RPMI7951 (cell line): ENCODE measurements around the gene PROM1. TPM values are rescaled to one million over a fixed set of nuclear protein-coding genes. Genes with fewer than 3 reads are reported as not detected.

ENCODE experiments used
- DNase-seq: peaks from one replicate; pipeline ENCODE4 v3.0.0-alpha.2; 2012; ENCODE audit warnings: low read depth
- total RNA-seq: library from RNA; depleted of rRNA; stranded (reverse); fragments of >200 nt; shearing (Covaris generic); gene quantifications from 2 replicates; pipeline ENCODE4 v1.2.3, GENCODE V29; 2014

The PROM1 gene
- total RNA-seq, 1 experiment from 2014 or later = 0.12 TPM

DNA sequence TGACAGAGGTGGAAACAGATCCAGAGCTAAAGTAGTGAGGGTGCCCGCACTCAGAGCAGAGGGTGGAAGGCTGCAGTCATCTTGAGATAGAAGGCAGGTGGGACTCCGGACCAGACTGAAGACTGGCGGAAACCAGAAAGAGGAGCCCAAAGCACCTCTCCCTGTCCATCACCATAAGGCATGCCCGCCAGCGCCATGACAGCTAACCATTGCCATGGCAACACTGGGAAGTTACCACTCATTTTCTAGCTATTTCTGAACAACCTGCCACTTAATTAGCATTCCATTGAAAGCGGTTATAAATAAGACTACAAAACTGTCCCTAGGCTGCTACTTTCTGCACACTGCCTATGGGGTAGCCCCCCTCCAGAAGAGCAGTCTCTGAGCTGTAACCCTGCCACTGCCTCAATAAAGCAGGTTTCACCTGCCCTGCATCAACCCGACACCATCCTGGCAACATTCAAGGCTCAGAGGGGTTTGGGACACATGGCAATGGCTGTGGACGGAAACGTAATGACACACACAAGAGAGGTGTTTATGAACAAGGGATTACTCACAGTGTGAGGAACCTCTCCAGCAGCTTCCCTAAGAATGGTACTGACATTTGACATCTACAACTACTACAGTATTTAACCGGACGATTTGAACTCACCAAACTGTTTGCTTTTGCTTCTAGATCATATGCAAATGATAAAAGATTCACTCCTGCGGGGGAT, 93.1 kb downstream of the PROM1 start:
- DNase-seq = no peak

DNA sequence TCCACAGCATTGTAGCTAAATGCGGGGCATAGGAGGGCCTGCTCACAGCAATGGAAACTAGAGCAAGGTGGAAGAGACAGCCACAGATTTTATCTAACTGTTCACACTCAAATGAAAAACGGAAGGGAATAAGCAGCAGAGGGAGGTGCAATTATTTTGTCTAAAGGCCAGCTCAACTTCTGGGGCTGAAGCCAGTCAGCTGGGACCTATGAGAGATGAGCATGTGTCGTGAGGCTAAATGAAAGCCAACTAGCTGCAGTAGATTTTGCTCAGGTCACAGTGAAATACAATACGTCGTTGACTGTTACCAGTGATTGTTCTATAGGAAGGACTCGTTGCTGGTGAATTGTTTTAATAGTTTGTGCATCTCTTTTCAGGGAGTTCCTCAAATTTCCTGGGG, 94.4 kb downstream of the PROM1 start:
- DNase-seq = no peak

DNA sequence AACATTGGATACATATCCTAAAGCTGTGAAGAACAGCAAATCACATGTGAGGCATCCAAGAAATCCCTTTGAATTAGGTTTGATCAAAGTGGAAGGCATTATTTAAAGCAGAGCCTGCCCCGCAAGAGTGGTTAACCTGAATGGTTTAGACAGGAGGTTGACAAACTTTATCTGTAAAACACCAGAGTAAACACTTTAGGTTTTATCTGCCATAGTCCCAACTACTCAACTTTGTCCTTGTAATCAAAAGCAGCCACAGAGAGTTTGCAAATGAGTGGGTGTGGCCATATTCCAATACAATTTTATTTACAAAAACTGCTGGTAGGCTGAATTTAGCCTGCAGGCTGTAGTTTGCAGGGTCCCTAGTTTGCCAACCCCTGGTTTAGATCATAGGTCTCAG, 95.6 kb downstream of the PROM1 start:
- DNase-seq = no peak

DNA sequence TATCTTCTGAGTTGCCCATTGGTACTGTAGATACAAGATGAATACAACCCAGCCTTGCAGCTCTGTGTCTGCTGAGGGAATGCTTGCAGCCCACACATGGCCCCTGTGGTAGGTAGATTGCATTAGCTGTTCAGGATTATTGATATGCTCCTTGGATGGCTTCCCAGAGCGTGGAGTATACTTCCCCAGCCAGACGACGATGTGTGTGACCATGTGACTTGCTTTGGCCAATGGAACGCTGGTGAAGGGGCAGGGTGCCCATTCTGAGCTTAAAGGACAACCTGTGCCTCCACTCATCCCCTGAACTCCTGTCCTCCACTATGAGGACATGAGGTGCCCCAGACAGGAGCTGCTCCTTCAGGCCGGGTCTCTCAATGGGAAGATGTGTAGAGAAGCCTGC, 96.9 kb downstream of the PROM1 start:
- DNase-seq = no peak

DNA sequence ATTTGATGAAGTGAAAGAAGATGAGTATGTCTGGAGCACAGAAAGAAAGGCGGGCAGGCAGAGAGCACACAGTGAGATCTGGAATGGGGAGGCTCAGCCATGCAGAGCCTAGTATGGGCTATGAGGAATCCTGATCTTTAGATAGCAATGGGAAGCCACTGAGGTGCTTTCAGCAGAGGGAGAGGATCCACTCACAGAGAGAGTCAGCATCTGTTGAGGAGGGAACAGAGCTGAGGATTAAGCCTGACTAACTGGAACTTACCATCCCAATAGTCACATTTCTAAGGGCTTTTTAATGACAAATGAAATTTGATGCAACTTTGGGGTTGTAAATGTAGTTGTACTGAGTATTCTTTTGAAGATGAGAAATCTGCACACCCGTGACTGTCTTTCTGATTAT, 100.2 kb downstream of the PROM1 start:
- no peak for DNase-seq

DNA sequence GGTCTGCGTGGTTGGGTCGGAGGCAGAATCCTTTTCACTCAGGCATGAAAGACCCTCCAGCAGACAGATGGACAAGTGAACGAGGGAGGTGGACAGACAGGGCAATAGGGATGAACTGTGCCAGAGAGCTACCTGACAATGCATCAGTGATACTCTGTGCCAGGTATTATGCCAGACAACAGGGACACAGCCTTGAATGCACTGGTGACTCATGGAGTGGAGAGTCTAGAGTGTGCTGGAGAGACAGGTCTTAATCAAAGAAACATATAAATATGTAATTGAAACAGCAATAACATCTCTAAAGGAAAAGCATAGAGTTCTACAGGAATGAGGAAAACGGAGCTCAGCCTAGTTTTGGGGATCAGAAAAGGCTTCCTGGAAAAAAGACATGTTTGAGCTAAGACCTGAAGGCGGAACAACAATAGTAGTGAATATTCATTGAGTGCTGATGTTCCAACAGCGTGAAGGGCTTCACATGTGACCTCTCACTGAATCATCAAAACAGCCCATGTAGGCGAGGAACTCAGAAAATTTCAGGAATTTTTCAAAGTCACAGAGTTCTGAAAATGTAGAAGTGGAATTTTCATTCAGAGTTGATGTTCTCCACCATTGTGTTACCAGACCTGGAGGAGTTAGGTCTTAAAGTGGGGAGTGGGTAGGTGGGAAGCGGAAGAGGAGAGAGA, 100.8 kb downstream of the PROM1 start:
- DNase-seq = no peak

DNA sequence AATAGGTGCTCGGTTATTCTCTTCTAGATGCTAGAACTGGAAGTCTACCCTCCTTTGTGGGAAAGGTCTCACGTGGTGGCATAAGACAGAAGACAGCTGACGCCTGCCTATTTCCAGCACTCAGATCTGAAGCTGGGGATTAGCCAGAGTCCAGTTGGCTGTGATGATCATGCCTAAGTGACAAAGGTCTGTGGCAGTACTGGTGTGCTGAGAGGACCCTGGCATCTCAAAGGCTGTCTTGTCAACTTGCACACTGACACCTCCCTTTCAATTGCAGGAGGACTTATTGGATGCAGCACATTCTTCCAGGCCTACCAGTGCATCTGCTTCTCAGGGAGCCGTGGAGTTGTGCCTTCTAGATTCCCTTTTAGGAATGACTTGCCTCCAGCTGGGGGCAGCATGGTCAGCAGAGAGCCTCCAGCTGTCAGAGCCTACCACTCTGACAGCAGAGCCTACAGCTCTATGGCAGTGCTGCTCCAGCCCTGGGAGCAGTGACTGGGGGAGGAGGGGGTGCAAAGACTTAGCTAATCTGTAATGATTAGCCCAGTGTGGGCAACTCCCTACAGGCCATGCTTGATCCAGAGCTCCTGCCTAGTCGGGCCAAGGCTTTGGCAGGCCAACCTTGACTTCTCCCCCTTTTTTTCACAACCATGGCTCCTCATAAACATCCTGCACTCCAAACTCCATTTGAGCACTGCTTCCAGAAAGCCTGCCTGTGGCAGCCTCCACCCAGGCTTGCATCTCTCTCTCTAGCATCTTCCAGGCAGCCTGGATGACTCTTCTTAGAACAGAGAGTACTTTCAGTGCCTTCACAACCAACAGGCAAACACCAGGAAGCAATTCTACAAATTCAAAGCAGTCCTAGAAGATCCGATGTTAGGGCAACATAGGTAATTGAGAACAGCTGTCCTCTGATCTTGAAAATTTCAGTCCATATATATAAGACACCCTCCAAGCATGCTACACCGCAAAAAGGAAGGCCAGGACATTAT, 107.1 kb downstream of the PROM1 start:
- no peak for DNase-seq

DNA sequence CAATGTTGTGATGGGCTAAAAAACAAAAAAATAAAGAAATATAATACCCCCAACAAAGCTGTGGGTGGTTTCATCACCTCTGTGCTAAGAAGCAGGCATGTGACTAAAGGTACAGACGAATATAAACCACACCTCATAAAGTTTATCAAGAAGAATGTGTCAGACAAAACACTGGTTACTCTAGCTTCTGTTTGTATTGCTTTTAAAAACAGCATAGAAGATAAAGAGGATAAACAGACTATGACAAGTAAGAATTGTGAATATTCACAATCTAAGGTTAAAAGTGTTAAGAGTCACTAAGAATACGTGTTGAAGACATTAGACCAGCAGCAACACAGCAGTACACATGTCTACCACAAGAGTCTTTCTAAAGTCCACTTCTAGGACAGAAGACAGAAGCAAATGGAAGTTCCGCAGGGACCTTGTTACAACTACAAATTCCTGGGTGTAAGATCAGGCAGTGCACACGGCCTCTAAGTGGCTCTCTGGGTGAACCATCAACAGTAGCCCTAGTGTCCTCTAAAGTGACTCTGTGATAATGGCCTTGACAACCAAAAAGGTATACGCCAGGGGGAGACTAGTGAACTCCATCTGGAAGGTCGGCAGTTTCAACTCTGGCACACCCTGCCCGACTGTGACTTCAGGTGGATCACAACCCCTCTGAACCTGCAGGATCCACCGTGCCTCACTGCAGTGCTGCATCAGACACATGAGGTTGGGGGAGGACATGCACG, 112.6 kb downstream of the PROM1 start:
- no peak for DNase-seq

DNA sequence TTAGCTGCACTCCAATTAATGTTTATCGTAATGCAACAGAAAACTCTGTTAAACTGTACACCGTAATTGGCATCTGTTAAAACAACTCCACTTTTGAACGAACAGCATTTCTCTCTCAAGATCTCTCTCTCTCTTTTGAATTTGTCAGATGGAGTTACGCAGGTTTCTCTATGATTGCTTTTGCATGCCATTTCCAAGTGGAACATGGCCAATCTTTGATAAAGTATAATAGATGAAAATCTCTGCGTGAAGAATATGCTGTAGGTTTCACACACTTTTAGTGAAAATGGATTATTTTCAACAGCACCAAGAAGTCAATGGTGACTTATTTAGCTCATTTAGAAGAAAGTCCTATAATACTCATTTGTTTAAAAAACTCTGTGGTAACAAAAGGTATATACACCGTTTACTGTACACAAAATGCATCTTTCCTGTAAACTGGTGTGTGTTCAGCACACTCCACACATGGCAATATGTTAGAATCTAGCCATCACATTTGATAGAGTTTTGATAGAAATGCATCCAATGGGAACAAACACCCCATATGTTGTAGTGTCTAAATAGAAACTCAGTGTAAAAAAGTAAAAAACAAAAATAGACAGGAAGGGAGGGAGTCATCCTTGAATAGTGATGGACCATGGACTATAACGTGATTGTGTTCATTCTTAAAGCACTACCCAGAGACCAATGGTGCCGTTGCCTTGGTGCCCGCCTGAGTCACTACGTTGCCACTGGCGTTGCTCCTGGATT, 115.1 kb downstream of the PROM1 start:
- DNase-seq = no peak

DNA sequence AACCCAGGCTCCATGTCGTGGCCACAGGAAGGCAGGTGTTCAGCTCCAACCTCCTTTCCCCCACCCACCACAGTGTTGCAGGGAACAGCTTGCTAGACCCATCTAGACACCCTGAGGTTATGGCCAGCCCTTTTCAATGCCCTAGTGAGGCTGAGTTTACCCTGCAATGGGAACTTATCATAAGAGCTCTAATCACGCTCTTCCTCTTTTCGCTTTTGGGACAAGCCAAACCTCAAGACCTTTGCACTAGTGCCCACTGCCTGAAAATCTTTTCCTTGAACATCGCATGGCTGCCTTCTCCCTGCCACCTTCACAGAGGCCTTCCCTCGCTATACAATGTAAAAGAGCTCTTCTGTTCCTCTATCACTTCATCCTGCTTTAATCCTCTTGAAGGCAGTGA, 118.5 kb downstream of the PROM1 start:
- no peak for DNase-seq

DNA sequence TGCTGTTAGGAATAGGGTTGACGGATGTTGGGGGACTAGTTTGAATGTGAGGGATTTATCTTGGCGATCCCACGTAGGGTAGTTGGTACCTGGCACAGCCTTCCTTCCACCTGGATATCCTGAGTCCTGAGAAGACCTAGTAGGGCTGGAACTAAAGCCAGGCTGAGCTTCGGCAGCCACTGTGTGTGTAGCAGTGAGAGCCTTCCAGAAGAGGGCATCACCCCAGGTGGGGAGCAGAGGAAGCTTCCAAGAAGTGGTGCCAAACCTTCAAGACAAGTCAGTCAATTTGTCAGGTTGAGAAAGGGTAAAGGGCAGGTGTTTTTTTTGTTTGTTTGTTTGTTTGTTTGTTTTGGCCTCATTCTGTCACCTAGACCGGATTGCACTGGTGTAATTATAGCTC, 119.7 kb downstream of the PROM1 start:
- no peak for DNase-seq

DNA sequence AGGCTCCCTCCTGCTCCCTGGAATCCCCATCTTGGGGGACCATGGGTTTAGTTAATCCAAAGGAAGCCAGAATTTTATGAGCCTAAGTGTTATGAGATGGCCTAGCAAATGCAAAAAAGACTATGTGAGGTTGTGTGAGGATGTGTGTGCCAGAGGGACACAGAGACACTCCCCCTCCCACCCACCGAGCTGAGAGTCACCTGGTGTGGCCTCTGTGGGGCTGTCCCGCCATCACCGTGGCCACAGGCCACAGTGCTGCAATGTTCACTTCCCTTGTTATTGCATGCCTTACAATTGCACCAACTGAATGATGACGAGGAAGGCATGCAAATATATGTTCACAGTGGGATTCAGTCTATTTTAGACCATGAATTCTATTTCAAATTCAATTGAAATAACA, 120.2 kb downstream of the PROM1 start:
- no peak for DNase-seq

DNA sequence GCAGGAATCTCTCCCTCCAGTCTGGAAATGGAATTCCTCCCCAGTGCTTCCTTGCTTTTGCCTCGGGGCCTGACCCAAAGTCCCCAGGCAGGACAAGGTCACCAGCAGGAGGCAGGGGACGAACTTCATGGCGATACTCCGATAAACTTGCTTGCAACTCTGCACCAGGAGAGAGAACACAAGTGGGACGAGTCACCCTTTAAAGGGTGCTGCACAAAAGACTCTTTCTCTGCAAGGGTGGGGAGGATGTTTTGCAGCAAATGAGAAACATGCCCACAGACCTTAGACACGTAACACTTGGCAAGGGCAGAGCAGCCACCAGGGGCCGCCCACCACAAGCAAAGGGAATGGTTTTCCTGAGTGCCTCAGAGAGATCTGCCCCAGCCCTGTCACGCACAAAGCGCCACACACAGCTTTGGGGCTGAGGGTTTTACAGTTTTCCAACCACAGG, 120.8 kb downstream of the PROM1 start, which contains the start of gene FGFBP2:
Gene FGFBP2, minus strand, starts transcription at position 175 of the 451 bp plus-strand sequence. Its CDS starts 46 bp downstream, at position 129.
- DNase-seq = peak; percentile 62

DNA sequence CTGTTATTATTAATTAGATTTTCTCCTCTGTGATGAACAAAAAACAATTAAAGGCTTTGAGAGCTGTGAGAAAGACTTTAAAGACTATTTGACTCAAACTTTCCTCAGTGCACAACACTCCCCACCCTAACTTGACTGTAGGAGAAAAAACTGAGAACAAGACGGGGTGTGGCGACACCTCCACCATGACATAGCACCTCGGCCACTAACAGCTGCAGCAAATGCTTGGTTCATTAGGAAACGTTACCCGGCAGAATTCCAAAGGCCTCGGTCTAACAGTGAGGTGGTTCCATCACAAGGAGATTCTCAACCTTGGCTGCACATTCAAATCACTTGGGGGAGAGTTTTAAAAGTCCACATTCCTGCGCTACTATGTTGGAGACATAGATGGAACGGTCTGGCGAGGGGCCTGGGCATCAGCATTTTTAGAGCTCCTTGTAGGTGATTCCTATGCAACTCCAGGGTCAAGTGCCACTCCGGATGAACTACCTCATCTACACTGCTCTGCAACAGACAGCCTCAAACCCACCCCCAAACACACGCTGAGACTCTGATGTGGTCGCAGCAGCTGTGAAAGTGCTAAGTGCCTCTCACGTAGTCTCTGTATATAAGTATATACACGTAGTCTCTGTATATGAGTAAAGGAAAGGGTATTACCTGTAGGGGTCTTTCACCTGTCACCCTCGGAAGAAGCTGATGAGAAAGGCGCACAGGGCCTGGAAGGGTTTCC, 121.9 kb downstream of the PROM1 start:
- DNase-seq = no peak

DNA sequence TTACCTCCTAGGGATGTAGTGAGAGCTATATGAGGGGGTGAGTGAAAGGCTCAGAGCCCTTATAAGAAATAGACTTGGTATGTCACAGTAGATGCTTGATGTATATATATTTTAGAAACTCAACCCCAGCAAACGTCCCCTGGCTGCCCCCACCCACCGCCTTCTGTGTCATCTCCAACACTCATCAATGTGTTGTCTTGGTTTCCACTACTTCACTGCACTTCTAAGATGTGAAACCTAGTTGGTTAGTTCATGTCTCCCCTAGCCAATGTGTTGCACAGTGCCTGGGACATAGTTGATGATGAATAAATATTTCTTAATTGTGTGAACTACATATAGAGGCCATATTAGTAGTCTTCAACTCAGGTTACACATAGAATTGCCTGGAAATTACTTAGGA, 125.3 kb downstream of the PROM1 start:
- no peak for DNase-seq

DNA sequence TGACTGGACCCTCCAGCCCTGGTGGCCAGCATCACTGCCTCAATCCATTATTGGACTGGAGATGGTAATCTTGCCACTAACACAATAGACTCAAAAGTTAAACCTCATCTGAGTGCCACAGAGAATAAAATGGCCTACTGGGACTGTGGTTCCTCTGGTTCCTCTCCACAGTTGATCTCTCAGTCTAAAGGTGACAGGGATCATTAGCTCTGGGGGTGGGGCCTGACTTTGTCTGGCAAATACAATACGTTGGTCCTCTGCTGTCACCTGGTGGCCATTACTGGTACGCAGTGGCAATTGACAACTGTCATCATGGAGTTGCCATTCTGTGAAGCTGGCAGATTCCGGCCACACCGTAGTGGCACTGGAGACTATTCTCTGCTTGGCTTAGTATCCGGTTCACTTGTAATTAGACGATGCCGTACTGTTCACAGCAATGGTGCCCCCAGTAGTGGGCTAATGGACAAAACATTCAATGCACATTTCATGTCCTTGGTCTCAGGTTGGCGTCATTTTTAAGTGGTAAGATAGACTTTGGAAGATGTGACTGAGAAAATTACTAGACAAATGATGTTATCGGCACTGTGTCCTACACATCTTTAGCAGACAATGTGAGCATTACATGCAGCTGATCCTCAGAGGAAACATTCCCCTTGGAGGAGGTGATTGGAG, 127.5 kb downstream of the PROM1 start:
- DNase-seq = peak; percentile 59

DNA sequence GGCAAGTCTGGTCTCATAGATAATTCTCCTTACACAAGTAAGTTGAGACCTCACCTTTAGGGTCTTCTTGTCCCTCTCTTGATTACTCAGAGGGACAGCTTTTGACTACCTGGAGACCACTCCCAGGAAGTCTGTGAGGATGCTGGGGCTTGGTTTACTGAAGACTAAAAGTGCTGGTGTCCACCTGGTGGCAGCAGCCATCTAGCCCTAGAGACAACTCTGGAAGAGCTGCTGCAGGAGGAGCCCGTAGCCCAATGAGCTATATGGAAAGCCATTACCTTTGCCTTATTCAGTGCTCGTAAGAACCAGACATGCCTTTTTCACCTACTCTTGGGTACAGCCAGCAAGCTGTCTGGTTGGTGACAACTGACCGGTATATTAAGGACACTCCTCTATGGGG, 128.2 kb downstream of the PROM1 start:
- peak; percentile 31 for DNase-seq

DNA sequence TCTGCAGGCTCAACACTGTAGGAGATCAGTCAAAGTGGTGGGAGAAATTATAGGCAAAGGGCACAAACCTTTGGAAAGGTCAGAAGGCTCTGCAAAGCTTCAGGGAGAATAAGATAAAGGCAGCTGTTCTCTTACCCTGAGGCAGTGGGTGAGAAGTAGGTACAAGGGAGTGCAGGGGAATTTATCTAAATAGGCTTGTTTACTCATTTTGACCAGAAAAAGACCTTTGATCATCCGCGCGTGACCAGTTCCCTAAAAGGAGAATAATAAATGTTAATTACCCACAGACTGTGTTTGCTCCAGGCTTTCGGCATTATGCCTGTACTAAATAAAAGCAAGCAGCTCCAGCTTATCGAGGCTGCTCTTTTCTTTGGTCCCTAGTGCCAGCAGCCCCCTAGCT, 130.2 kb downstream of the PROM1 start:
- DNase-seq = no peak

DNA sequence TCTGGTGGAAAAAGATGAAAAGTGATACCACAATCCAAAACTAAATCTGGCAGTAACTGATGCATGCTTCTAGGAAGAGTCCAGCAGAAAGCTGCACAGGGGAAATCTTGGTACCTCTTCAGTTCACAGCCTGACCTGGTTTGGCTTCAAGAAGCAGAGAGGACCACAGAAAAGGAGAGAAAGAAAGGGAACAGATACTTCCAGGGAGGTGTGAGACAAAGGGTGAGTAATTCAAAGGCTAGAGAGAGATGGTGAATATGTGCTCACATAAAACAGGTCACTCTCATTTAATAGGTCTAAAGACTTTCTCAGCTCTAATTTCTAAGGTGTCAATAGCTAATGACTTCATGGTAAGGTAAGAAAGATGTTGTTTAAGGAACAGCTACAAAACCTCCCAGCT, 132.0 kb downstream of the PROM1 start:
- no peak for DNase-seq

DNA sequence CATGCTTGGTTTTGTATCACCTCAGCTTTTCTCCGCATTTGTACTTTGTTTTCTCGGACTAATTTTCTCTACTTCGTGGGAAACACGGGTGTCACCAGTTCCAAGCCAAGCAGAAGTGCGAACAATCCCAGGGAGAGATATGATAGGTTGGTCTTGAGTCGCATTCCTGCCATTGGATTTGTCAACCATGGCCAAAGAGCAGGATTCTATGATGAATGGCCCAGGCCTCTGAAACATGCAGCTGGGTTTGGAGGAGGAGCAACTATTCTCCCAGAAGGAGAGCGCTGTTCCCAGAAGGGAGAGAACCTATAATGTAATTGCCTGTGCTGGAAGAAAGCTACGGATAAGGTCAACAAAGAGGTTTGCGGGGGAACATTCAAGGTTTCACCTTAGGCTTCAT, 135.0 kb downstream of the PROM1 start:
- DNase-seq = no peak
